CD8-positive, alpha-beta memory T cell (primary cell): ENCODE measurements around the gene LYRM2. TPM values are rescaled to one million over a fixed set of nuclear protein-coding genes. Genes with fewer than 3 reads are reported as not detected.

Experiments used
- CTCF ChIA-PET: fragments of 350-600 bp; sonication (Branson Sonifier 250); formaldehyde crosslinking; loops from one replicate; lab custom pipeline; 2021; ENCODE audit warnings: antibody characterized with exemption; lab: Charles Lee
- POLR2A ChIA-PET: fragments of 350-600 bp; sonication (Branson Sonifier 250); formaldehyde crosslinking; loops from one replicate; lab custom pipeline; 2021; ENCODE audit warnings: antibody characterized with exemption; lab: Charles Lee
- DNase-seq, 5 donors: peaks; one replicate each; pipeline versions ENCODE4 v3.0.0 to v3.0.0-alpha.2; 2020 to 2022; ENCODE audit warnings: mixed read lengths in 1 of 5
- H3K27ac ChIP-seq: one replicate; pipeline ENCODE4 v1.7.0; 2013; ENCODE audit warnings: low read depth, mild to moderate bottlenecking, low read length, moderate library complexity
- H3K27me3 ChIP-seq: 2 replicates; pipeline ENCODE4 v1.7.0; 2013; ENCODE audit warnings: low read length, mild to moderate bottlenecking; ENCODE audit not compliant: insufficient read depth, poor library complexity, severe bottlenecking
- H3K36me3 ChIP-seq: 2 replicates; pipeline ENCODE4 v1.7.0; 2013; ENCODE audit warnings: mild to moderate bottlenecking, low read length, moderate library complexity; ENCODE audit not compliant: insufficient read depth
- H3K4me1 ChIP-seq: 2 replicates; pipeline ENCODE4 v1.7.0; 2013; ENCODE audit warnings: mild to moderate bottlenecking, low read length, moderate library complexity; ENCODE audit not compliant: insufficient read depth
- H3K4me3 ChIP-seq: 2 replicates; pipeline ENCODE4 v1.7.0; 2013; ENCODE audit warnings: mild to moderate bottlenecking, low read length
- H3K9me3 ChIP-seq: 2 replicates; pipeline ENCODE4 v1.7.0; 2013; ENCODE audit warnings: mild to moderate bottlenecking, low read length
- H3K27ac Mint-ChIP-seq, 8 donors: one replicate each; pipeline ENCODE4 v1.8.0; 2020 to 2021; ENCODE audit warnings: mixed read lengths in 8 of 8, mild to moderate bottlenecking in 6 of 8, inconsistent platforms in 3 of 8, moderate library complexity in 3 of 8
- H3K27me3 Mint-ChIP-seq, 2 donors: one replicate each; pipeline ENCODE4 v1.8.0; 2020 to 2021; ENCODE audit warnings: mixed read lengths in 2 of 2, mild to moderate bottlenecking in 1 of 2, moderate library complexity in 1 of 2
- H3K36me3 Mint-ChIP-seq, 3 donors: one replicate each; pipeline ENCODE4 v1.8.0; 2020 to 2021; ENCODE audit warnings: mixed read lengths in 3 of 3, inconsistent platforms in 1 of 3, mild to moderate bottlenecking in 1 of 3
- H3K4me1 Mint-ChIP-seq, 3 donors: one replicate each; pipeline ENCODE4 v1.8.0; 2020 to 2021; ENCODE audit warnings: mixed read lengths in 3 of 3, inconsistent platforms in 1 of 3, mild to moderate bottlenecking in 1 of 3
- H3K4me3 Mint-ChIP-seq, 7 donors: one replicate each; pipeline ENCODE4 v1.8.0; 2020 to 2021; ENCODE audit warnings: mixed read lengths in 7 of 7, mild to moderate bottlenecking in 6 of 7, moderate library complexity in 4 of 7, inconsistent platforms in 2 of 7
- H3K9me3 Mint-ChIP-seq, 5 donors: one replicate each; pipeline ENCODE4 v1.8.0; 2020 to 2022; ENCODE audit warnings: mixed read lengths in 5 of 5, mild to moderate bottlenecking in 3 of 5, moderate library complexity in 2 of 5, inconsistent platforms in 1 of 5
- polyA plus RNA-seq: library from polyadenylated mRNA; unstranded; fragments of 300-500 nt; fragmentation: Illumina TruSeq; gene quantifications from one replicate; pipeline ENCODE4 v1.2.3, GENCODE V29; 2021
- total RNA-seq, 2 experiments: library from RNA; stranded (reverse); gene quantifications; one replicate each; pipeline ENCODE4 v1.2.3, GENCODE V29; 2021

LYRM2 gene
- total and polyA plus RNA-seq, 3 experiments from 2014 or later: 42.8 to 85.6 (median 46.2) TPM

- no peak overlapping the region for H3K27ac Mint-ChIP-seq
- DNase-seq: no peak
- no peaks in the 10 kb centered on the region for H3K36me3 Mint-ChIP-seq
- POLR2A ChIA-PET: no interaction called here
- H3K4me3 ChIP-seq: no peak overlapping the region
- CTCF ChIA-PET: interaction anchor here (1.3 to 2.9 kb wide), 2 partner anchors 173 to 233 kb away, joined by 5 to 13 read pairs; no protein-coding TSS in a partner anchor
- H3K4me3 Mint-ChIP-seq: no peak overlapping the region
- H3K9me3 Mint-ChIP-seq: no peaks in the 10 kb centered on the region
- no peaks in the 10 kb centered on the region for H3K27me3 Mint-ChIP-seq
- H3K27me3 ChIP-seq: no peaks in the 10 kb centered on the region
- no peaks in the 10 kb centered on the region for H3K4me1 Mint-ChIP-seq
- no peaks in the 10 kb centered on the region for H3K36me3 ChIP-seq
- H3K4me1 ChIP-seq: no peaks in the 10 kb centered on the region
- no peaks in the 10 kb centered on the region for H3K9me3 ChIP-seq
- no peak overlapping the region for H3K27ac ChIP-seq
Measured at GRCh38 chr6:89604653-89605052, 33.9 kb downstream of the LYRM2 start.

- POLR2A ChIA-PET: no interaction called here
- no peak overlapping the region for H3K4me3 ChIP-seq
Measured at GRCh38 chr6:89602166-89602565, 36.4 kb downstream of the LYRM2 start.

GRCh38 chr6:89599727-89600126 lies 38.8 kb downstream of the LYRM2 start:
- Mint-ChIP-seq H3K27me3 (peaks cover 0 to 1% of the 10 kb centered on the region in 2 donors), H3K36me3 (peaks cover 0 to 7% (median 0%) of the 10 kb centered on the region in 3 donors), H3K4me1 (peaks cover 11 to 14% (median 14%) of the 10 kb centered on the region in 3 donors), H3K27ac (no peak overlapping the region), H3K4me3 (no peak overlapping the region), H3K9me3 (no peaks in the 10 kb centered on the region)
- Histone ChIP-seq H3K4me1 (peaks cover 12% of the 10 kb centered on the region), H3K4me3 (no peak overlapping the region), H3K27me3 (no peaks in the 10 kb centered on the region), H3K36me3 (no peaks in the 10 kb centered on the region), H3K27ac (no peak overlapping the region), H3K9me3 (no peaks in the 10 kb centered on the region)
- CTCF ChIA-PET: interaction anchor here (1.4 to 1.5 kb wide), 2 partner anchors 9 to 10 kb away, joined by 4 to 6 read pairs; no protein-coding TSS in a partner anchor
- POLR2A ChIA-PET: no interaction called here
- no peak for DNase-seq

More at GRCh38 chr6:89602166-89602565, 36.4 kb downstream of the LYRM2 start:
- H3K36me3 Mint-ChIP-seq: peaks cover 0 to 4% (median 0%) of the 10 kb centered on the region in 3 donors
- H3K4me3 Mint-ChIP-seq: no peak overlapping the region
- H3K36me3 ChIP-seq: no peaks in the 10 kb centered on the region
- H3K9me3 Mint-ChIP-seq: no peaks in the 10 kb centered on the region
- H3K4me1 ChIP-seq: no peaks in the 10 kb centered on the region
- H3K27ac ChIP-seq: no peak overlapping the region
- CTCF ChIA-PET: no interaction called here
- H3K27ac Mint-ChIP-seq: peak overlapping the region in 1 of 8 donors; percentile 82
- no peaks in the 10 kb centered on the region for H3K27me3 ChIP-seq
- H3K4me1 Mint-ChIP-seq: peaks cover 0 to 1% (median 0%) of the 10 kb centered on the region in 3 donors
- DNase-seq: no peak
- H3K9me3 ChIP-seq: no peaks in the 10 kb centered on the region
- no peaks in the 10 kb centered on the region for H3K27me3 Mint-ChIP-seq

DNA sequence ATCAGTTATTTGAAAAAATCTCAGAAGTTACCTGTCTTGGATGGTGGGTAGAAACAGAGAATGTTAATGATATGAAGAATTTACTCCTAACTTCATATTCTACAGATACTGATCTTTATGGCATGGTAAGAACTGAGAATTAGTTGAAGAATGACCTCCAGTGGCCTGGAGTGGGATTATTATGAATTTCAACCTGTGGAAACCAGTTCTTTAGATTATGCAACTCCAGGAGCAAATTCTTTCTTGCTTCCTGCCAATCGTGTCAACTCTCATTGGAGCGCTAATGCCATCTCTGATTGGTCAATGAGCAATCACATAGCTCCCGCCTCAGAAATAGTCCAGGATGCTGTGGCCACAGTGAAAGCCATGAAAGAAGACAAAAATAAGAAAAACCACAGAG lies 40.6 kb downstream of the LYRM2 start:
- peaks cover 0 to 12% (median 0%) of the 10 kb centered on the region in 3 donors for H3K36me3 Mint-ChIP-seq
- Histone ChIP-seq H3K4me1 (peaks cover 12% of the 10 kb centered on the region), H3K27me3 (no peaks in the 10 kb centered on the region), H3K9me3 (no peaks in the 10 kb centered on the region), H3K4me3 (no peak overlapping the region), H3K27ac (no peak overlapping the region), H3K36me3 (no peaks in the 10 kb centered on the region)
- H3K4me1 Mint-ChIP-seq: peaks cover 11 to 14% (median 14%) of the 10 kb centered on the region in 3 donors
- no peaks in the 10 kb centered on the region for H3K9me3 Mint-ChIP-seq
- no peak overlapping the region for H3K4me3 Mint-ChIP-seq
- peaks cover 0 to 1% of the 10 kb centered on the region in 2 donors for H3K27me3 Mint-ChIP-seq
- CTCF ChIA-PET: interaction anchor here (1.7 kb wide), 1 partner anchor 165 kb away, joined by 5 read pairs; no protein-coding TSS in a partner anchor
- H3K27ac Mint-ChIP-seq: no peak overlapping the region
- DNase-seq: no peak
- POLR2A ChIA-PET: no interaction called here

DNA sequence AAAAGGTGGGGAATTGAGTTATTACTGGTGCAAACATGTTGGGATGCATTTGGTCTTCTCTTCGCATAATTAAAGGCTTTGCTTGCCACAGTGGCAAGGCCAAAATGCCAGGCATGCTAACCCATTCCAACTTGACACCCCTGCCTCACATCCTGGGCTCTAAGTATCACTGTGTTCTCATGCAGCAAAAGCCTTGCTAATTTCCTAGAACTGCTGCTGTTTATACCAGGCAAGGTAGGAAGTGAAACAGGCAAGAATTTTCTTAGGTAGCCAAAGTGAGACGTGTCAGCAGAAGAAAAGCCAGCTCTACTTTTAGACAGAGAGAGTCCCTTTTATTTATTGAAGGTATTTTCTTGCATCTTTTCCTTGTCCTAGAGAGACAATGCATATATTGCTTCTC lies 41.2 kb downstream of the LYRM2 start:
- H3K4me1 Mint-ChIP-seq: peaks cover 11 to 14% (median 14%) of the 10 kb centered on the region in 3 donors
- Histone ChIP-seq H3K36me3 (no peaks in the 10 kb centered on the region), H3K4me3 (no peak overlapping the region), H3K27ac (no peak overlapping the region), H3K9me3 (no peaks in the 10 kb centered on the region), H3K27me3 (no peaks in the 10 kb centered on the region), H3K4me1 (peaks cover 12% of the 10 kb centered on the region)
- CTCF ChIA-PET: interaction anchor here (1.7 kb wide), 1 partner anchor 165 kb away, joined by 5 read pairs; no protein-coding TSS in a partner anchor
- H3K27ac Mint-ChIP-seq: no peak overlapping the region
- peaks cover 0 to 1% of the 10 kb centered on the region in 2 donors for H3K27me3 Mint-ChIP-seq
- DNase-seq: no peak
- peaks cover 0 to 12% (median 0%) of the 10 kb centered on the region in 3 donors for H3K36me3 Mint-ChIP-seq
- H3K4me3 Mint-ChIP-seq: no peak overlapping the region
- POLR2A ChIA-PET: no interaction called here
- no peaks in the 10 kb centered on the region for H3K9me3 Mint-ChIP-seq

GRCh38 chr6:89596484-89596883 lies 42.1 kb downstream of the LYRM2 start:
- peaks cover 0 to 1% of the 10 kb centered on the region in 2 donors for H3K27me3 Mint-ChIP-seq
- Histone ChIP-seq H3K27ac (no peak overlapping the region), H3K9me3 (no peaks in the 10 kb centered on the region), H3K27me3 (no peaks in the 10 kb centered on the region), H3K4me3 (no peak overlapping the region), H3K36me3 (no peaks in the 10 kb centered on the region), H3K4me1 (peaks cover 12% of the 10 kb centered on the region)
- H3K9me3 Mint-ChIP-seq: no peaks in the 10 kb centered on the region
- ChIA-PET POLR2A (interaction anchor here (0.6 kb wide), 1 partner anchor 10 kb away, joined by 5 read pairs; no protein-coding TSS in a partner anchor), CTCF (interaction anchor here (0.6 to 0.9 kb wide), 2 partner anchors 11 to 164 kb away, joined by 3 to 4 read pairs; partner anchors contain the start of gene ANKRD6)
- no peak overlapping the region for H3K4me3 Mint-ChIP-seq
- peaks cover 0 to 12% (median 0%) of the 10 kb centered on the region in 3 donors for H3K36me3 Mint-ChIP-seq
- H3K4me1 Mint-ChIP-seq: peaks cover 11 to 14% (median 14%) of the 10 kb centered on the region in 3 donors
- DNase-seq: no peak
- no peak overlapping the region for H3K27ac Mint-ChIP-seq

GRCh38 chr6:89596056-89596455 lies 42.5 kb downstream of the LYRM2 start:
- H3K4me1 Mint-ChIP-seq: peaks cover 11 to 14% (median 14%) of the 10 kb centered on the region in 3 donors
- no peaks in the 10 kb centered on the region for H3K36me3 ChIP-seq
- H3K27ac Mint-ChIP-seq: peak overlapping the region in 2 of 8 donors; percentile 9 to 71
- H3K9me3 Mint-ChIP-seq: no peaks in the 10 kb centered on the region
- H3K4me3 Mint-ChIP-seq: no peak overlapping the region
- peaks cover 12% of the 10 kb centered on the region for H3K4me1 ChIP-seq
- no peaks in the 10 kb centered on the region for H3K27me3 ChIP-seq
- no peak overlapping the region for H3K27ac ChIP-seq
- POLR2A ChIA-PET: interaction anchor here (0.5 kb wide), 1 partner anchor 243 kb away, joined by 12 read pairs; no protein-coding TSS in a partner anchor
- CTCF ChIA-PET: interaction anchor here (0.9 kb wide), 1 partner anchor 12 kb away, joined by 3 read pairs; no protein-coding TSS in a partner anchor
- H3K9me3 ChIP-seq: no peaks in the 10 kb centered on the region
- no peak for DNase-seq
- peaks cover 0 to 1% of the 10 kb centered on the region in 2 donors for H3K27me3 Mint-ChIP-seq
- no peak overlapping the region for H3K4me3 ChIP-seq
- H3K36me3 Mint-ChIP-seq: peaks cover 0 to 12% (median 0%) of the 10 kb centered on the region in 3 donors

GRCh38 chr6:89591745-89592144 lies 46.8 kb downstream of the LYRM2 start:
- Histone ChIP-seq H3K27me3 (no peaks in the 10 kb centered on the region), H3K9me3 (no peaks in the 10 kb centered on the region), H3K27ac (no peak overlapping the region), H3K36me3 (no peaks in the 10 kb centered on the region), H3K4me3 (no peak overlapping the region), H3K4me1 (peaks cover 12% of the 10 kb centered on the region)
- no peak for DNase-seq
- ChIA-PET CTCF (no interaction called here), POLR2A (no interaction called here)
- Mint-ChIP-seq H3K36me3 (peaks cover 0 to 8% (median 5%) of the 10 kb centered on the region in 3 donors), H3K4me3 (no peak overlapping the region), H3K27me3 (peaks cover 0 to 1% of the 10 kb centered on the region in 2 donors), H3K4me1 (peaks cover 10 to 14% (median 14%) of the 10 kb centered on the region in 3 donors), H3K9me3 (no peaks in the 10 kb centered on the region), H3K27ac (no peak overlapping the region)
